PC-9 (cell line): ENCODE measurements around the gene NOS1AP.

Experiments used
- EZH2 ChIP-seq: fragments of 200-600 bp; sonication (generic); IDR thresholded peaks from 2 replicates; pipeline ENCODE4 v1.8.0; 2017; ENCODE audit warnings: antibody characterized with exemption, low read depth
- TF ChIP-seq, protein P1 (sequence below): fragments of 200-600 bp; sonication (generic); conservative IDR thresholded peaks from 2 replicates; pipeline ENCODE4 v1.6.1; 2017; ENCODE audit warnings: mixed run types, antibody characterized with exemption, mild to moderate bottlenecking, moderate library complexity

GRCh38 chr1:162088281-162088969 lies 18.9 kb downstream of the NOS1AP start:
- TF ChIP-seq, protein P1, sequence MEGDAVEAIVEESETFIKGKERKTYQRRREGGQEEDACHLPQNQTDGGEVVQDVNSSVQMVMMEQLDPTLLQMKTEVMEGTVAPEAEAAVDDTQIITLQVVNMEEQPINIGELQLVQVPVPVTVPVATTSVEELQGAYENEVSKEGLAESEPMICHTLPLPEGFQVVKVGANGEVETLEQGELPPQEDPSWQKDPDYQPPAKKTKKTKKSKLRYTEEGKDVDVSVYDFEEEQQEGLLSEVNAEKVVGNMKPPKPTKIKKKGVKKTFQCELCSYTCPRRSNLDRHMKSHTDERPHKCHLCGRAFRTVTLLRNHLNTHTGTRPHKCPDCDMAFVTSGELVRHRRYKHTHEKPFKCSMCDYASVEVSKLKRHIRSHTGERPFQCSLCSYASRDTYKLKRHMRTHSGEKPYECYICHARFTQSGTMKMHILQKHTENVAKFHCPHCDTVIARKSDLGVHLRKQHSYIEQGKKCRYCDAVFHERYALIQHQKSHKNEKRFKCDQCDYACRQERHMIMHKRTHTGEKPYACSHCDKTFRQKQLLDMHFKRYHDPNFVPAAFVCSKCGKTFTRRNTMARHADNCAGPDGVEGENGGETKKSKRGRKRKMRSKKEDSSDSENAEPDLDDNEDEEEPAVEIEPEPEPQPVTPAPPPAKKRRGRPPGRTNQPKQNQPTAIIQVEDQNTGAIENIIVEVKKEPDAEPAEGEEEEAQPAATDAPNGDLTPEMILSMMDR: no peak
- TF ChIP-seq EZH2: no peak
